ENCODE measurements around the gene SCFD2. TPM values are rescaled to one million over a fixed set of nuclear protein-coding genes. Genes with fewer than 3 reads are reported as not detected.

SCFD2 gene
- total RNA-seq, 1 donor from 2014 or later = 17.2 TPM

DNA sequence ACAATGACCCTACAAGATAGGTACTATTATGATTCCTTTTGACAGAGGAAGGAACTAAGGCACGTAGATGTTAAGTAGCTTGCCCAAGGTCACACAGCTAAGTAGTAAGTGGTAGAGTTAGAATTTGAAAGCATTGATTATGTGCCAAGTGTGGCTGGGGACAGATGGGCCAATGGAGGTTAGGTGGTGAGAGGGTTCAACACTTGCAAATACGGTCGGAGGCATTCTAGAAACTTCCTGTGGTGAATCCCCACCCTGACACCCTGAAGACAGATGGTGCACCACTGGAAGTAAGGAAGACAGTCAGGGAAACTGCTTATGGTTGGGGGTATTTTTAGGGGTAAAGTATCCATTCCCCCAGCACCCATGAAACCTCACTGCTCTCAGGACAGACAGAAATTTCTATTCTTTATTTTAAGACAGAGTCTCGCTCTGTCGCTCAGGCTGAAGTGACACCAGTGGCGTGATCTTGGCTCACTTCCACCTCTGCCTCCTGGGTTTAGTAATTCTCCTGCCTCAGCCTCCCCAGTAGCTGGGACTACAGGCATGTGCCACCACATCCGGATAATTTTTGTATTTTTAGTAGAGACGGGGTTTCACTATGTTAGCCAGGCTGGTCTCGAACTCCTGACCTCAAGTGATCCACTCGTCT is 361.2 kb downstream of the SCFD2 start:
- H3K27me3 Mint-ChIP-seq (ENCODE audit: unreplicated experiment) = peaks cover 2% of the 10 kb centered on the region
- no peaks in the 10 kb centered on the region for H3K4me1 Mint-ChIP-seq (ENCODE audit: low read depth, unreplicated experiment)
- peaks cover 4% of the 10 kb centered on the region for H3K9me3 Mint-ChIP-seq (ENCODE audit: unreplicated experiment)
- no peak for DNase-seq
- H3K36me3 Mint-ChIP-seq (ENCODE audit: unreplicated experiment) = no peaks in the 10 kb centered on the region
- H3K27ac Mint-ChIP-seq (ENCODE audit: unreplicated experiment) = no peak overlapping the region
- TF ChIP-seq, protein P1, sequence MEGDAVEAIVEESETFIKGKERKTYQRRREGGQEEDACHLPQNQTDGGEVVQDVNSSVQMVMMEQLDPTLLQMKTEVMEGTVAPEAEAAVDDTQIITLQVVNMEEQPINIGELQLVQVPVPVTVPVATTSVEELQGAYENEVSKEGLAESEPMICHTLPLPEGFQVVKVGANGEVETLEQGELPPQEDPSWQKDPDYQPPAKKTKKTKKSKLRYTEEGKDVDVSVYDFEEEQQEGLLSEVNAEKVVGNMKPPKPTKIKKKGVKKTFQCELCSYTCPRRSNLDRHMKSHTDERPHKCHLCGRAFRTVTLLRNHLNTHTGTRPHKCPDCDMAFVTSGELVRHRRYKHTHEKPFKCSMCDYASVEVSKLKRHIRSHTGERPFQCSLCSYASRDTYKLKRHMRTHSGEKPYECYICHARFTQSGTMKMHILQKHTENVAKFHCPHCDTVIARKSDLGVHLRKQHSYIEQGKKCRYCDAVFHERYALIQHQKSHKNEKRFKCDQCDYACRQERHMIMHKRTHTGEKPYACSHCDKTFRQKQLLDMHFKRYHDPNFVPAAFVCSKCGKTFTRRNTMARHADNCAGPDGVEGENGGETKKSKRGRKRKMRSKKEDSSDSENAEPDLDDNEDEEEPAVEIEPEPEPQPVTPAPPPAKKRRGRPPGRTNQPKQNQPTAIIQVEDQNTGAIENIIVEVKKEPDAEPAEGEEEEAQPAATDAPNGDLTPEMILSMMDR (IDR thresholded peaks at IDR 0.05; ENCODE audit: partially characterized antibody, unreplicated experiment) = no peak
- H3K4me3 Mint-ChIP-seq (ENCODE audit: unreplicated experiment) = no peak overlapping the region

DNA sequence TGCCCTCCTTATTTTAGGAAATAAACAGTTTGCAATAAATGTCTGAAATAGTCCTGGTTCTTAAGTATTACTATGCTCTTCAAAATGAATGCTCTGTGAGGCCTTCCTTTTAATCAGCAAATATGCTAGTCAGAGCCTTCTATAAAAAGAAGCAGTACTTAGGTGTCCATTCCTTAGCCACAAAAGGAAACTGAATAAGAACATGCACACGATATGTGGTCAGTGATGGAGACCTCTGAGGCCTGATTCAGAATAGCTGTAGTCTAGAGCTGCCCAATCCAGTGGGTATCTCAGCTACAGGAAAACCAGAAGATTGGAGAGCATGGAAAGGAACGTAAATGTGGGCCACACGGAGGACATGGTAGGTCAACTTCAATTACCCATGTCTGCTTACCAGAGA is 361.9 kb downstream of the SCFD2 start:
- H3K27ac Mint-ChIP-seq (ENCODE audit: unreplicated experiment) = no peak overlapping the region
- H3K4me3 Mint-ChIP-seq (ENCODE audit: unreplicated experiment) = no peak overlapping the region
- DNase-seq = no peak
- peaks cover 2% of the 10 kb centered on the region for H3K27me3 Mint-ChIP-seq (ENCODE audit: unreplicated experiment)
- peaks cover 4% of the 10 kb centered on the region for H3K9me3 Mint-ChIP-seq (ENCODE audit: unreplicated experiment)
- TF ChIP-seq, protein P1 (IDR thresholded peaks at IDR 0.05; ENCODE audit: partially characterized antibody, unreplicated experiment) = no peak
- no peaks in the 10 kb centered on the region for H3K36me3 Mint-ChIP-seq (ENCODE audit: unreplicated experiment)
- H3K4me1 Mint-ChIP-seq (ENCODE audit: low read depth, unreplicated experiment) = no peaks in the 10 kb centered on the region

DNA sequence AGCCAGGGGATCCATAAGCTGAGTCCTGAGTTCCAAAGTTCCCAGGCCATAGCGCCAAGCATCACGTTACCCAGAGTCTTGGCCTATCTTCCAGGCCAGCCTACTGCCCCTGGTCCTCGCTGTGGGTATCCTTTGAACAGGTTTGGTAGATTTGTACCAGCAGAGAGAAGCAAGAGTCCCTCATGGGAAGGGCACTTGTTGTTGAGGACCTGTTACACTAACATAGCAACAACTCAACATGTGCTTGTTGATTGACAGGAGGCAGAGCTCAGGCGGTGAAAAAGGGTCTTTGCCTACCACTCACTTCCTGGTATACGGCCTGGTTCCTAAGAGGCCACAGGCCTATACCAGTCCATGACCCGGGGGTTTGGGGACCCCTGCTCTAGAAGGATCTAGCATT is 365.3 kb downstream of the SCFD2 start:
- Mint-ChIP-seq H3K27me3 (ENCODE audit: unreplicated experiment) (peaks cover 2% of the 10 kb centered on the region), H3K36me3 (ENCODE audit: unreplicated experiment) (no peaks in the 10 kb centered on the region), H3K9me3 (ENCODE audit: unreplicated experiment) (peaks cover 5% of the 10 kb centered on the region), H3K4me1 (ENCODE audit: low read depth, unreplicated experiment) (no peaks in the 10 kb centered on the region), H3K4me3 (ENCODE audit: unreplicated experiment) (no peak overlapping the region), H3K27ac (ENCODE audit: unreplicated experiment) (no peak overlapping the region)
- no peak for DNase-seq
- TF ChIP-seq, protein P1 (IDR thresholded peaks at IDR 0.05; ENCODE audit: partially characterized antibody, unreplicated experiment) = no peak

DNA sequence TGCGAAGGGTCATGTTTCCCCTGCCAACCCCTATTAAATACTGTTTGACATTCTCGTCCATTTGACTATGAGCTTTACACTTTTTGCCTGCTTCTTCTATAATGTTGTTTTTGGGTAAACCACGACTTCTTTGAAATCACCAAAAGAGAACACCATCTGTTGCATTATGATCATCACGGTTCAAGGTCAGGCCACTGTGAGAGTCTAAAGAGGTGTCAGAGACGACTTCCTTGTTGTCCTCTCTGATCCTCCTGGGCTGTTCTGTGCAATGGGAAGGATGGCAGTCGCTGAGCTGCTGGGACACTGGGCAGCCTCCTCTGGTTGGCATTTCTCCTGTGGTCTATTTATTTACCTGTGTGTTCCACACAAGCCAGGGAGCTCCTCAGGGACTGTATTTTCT is 366.2 kb downstream of the SCFD2 start:
- Mint-ChIP-seq H3K27me3 (ENCODE audit: unreplicated experiment) (peaks cover 2% of the 10 kb centered on the region), H3K27ac (ENCODE audit: unreplicated experiment) (no peak overlapping the region), H3K4me3 (ENCODE audit: unreplicated experiment) (no peak overlapping the region), H3K9me3 (ENCODE audit: unreplicated experiment) (peaks cover 5% of the 10 kb centered on the region), H3K4me1 (ENCODE audit: low read depth, unreplicated experiment) (no peaks in the 10 kb centered on the region), H3K36me3 (ENCODE audit: unreplicated experiment) (no peaks in the 10 kb centered on the region)
- TF ChIP-seq, protein P1 (IDR thresholded peaks at IDR 0.05; ENCODE audit: partially characterized antibody, unreplicated experiment) = no peak
- DNase-seq = no peak

DNA sequence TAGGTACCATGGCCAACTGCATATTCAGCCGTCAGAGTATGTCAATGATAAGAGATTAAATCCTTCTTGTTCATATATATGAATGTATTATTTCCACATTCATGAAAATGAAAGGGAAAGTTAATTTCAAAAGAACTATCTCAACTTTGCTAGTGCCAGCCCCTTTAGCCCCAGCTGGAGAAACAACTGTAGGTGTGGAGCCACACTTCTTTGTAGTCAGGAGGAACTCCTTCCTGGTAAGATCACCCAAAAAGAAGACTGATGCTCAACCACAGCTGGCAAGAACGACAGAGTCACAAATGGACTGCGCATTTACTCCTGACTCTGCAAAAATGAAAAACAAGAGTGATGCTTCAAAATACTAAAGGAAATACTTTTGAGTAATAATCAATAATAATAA is 367.4 kb downstream of the SCFD2 start:
- Mint-ChIP-seq H3K36me3 (ENCODE audit: unreplicated experiment) (no peaks in the 10 kb centered on the region), H3K27me3 (ENCODE audit: unreplicated experiment) (no peaks in the 10 kb centered on the region), H3K27ac (ENCODE audit: unreplicated experiment) (no peak overlapping the region), H3K9me3 (ENCODE audit: unreplicated experiment) (peaks cover 4% of the 10 kb centered on the region), H3K4me1 (ENCODE audit: low read depth, unreplicated experiment) (no peaks in the 10 kb centered on the region), H3K4me3 (ENCODE audit: unreplicated experiment) (no peak overlapping the region)
- DNase-seq = no peak
- TF ChIP-seq, protein P1 (IDR thresholded peaks at IDR 0.05; ENCODE audit: partially characterized antibody, unreplicated experiment) = no peak

All from glutamatergic neuron (in vitro differentiated cells).